C4-2B (cell line): ENCODE measurements around the gene TSPAN11.

Experiments used
- CTCF ChIP-seq: fragments of 450-650 bp; conservative IDR thresholded peaks from 2 replicates; pipeline ENCODE4 v1.5.1; 2017; ENCODE audit warnings: mild to moderate bottlenecking
- ZFX ChIP-seq: fragments of 450-650 bp; IDR thresholded peaks from 2 replicates; pipeline ENCODE4 v1.6.1; 2017

DNA sequence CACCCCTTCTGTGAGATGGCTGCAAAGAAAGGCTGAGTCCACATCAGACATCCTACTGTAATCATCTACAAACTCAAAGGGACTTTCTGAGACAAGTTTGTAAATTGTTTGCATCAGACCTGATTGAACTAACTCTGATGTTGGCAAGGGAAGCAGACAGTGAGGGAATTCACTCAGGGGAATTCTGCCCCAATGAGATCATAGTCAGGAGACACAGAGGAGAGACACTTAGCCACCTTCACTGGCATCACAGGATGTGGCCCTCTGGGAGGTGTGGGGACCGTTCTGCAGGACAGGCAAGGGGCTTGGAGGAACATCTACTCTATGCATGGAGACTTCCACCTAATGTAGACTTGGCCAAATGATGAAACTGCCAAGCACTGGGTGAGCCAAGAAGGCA, 76.5 kb downstream of the TSPAN11 start:
- TF ChIP-seq CTCF (no peak), ZFX (no peak)
